Anterior cingulate cortex (tissue), 58 donors: Measurements from ENCODE around the gene CES4A.
"Not testable (repeated sequence)": the region's sequence is repeated elsewhere in the genome, so short reads cannot be mapped to it uniquely, and the experiment has no call there.

ENCODE experiments used
- DNase-seq, 58 donors: peaks; one replicate each; lab custom pipeline; 2025; lab: John Stamatoyannopoulos, UW

CES4A gene

GRCh38 chr16:67039260-67040020, 51.1 kb downstream of the CES4A start:
- no peak for DNase-seq

- DNase-seq, result no peak
Observed at GRCh38 chr16:67040166-67040565, 51.8 kb downstream of the CES4A start.

GRCh38 chr16:67040906-67041305, 52.5 kb downstream of the CES4A start:
- peak in 8 of 58 donors; percentile 8 to 34 (median 14) for DNase-seq

- not testable (repeated sequence) for DNase-seq
Observed at GRCh38 chr16:67041520-67041919, 53.1 kb downstream of the CES4A start.

- no peak for DNase-seq
Observed at GRCh38 chr16:67043420-67043819, 55.0 kb downstream of the CES4A start.

- DNase-seq, result no peak
Observed at GRCh38 chr16:67050796-67051195, 62.4 kb downstream of the CES4A start.

GRCh38 chr16:67052399-67052798, 64.0 kb downstream of the CES4A start:
- no peak for DNase-seq

- no peak for DNase-seq
Observed at GRCh38 chr16:67053767-67054334, 65.5 kb downstream of the CES4A start.

- DNase-seq, result no peak
Observed at GRCh38 chr16:67054901-67055300, 66.5 kb downstream of the CES4A start.

GRCh38 chr16:67055712-67056487, 67.5 kb downstream of the CES4A start:
- DNase-seq, result peak in 2 of 58 donors; percentile 1 to 30
